HepG2 (cell line): Measurements from ENCODE around the gene NEAT1. TPM values are rescaled to one million over a fixed set of nuclear protein-coding genes. Genes with fewer than 3 reads are reported as not detected.

Experiments
- BHLHE40 ChIP-seq: IDR thresholded peaks from 2 replicates; pipeline ENCODE4 v1.6.1; 2011; ENCODE audit warnings: low read length, improper control_type of control experiment
- CC2D1A ChIP-seq: sonication (generic); formaldehyde crosslinking; IDR thresholded peaks from 2 replicates; pipeline ENCODE4 v1.8.1; 2023; ENCODE audit warnings: mild to moderate bottlenecking, missing genetic modification reagents
- HNF4G ChIP-seq, 2 experiments: sonication (generic) in 1 of 2; formaldehyde crosslinking in 1 of 2; IDR thresholded peaks; 2 replicates each; pipeline versions ENCODE4 v1.4.0 to v1.6.1; 2011 to 2020; ENCODE audit warnings: borderline replicate concordance in 2 of 2, low read depth in 2 of 2, mild to moderate bottlenecking in 2 of 2, low read length in 1 of 2, missing genetic modification reagents in 1 of 2, moderate library complexity in 1 of 2
- JUN ChIP-seq: sonication (generic); formaldehyde crosslinking; IDR thresholded peaks from 2 replicates; pipeline ENCODE4 v1.4.0; 2020; ENCODE audit warnings: mild to moderate bottlenecking, missing genetic modification reagents
- PHB2 ChIP-seq: fragments of 450-650 bp; IDR thresholded peaks from 2 replicates; pipeline ENCODE4 v1.6.1; 2018; ENCODE audit not compliant: partially characterized antibody
- PPARG ChIP-seq: conservative IDR thresholded peaks from 2 replicates; pipeline ENCODE4 v1.6.1; 2016; ENCODE audit warnings: missing biosample characterization, missing genetic modification reagents
- PRMT3 ChIP-seq: sonication (generic); formaldehyde crosslinking; IDR thresholded peaks from 2 replicates; pipeline ENCODE4 v1.8.1; 2022; ENCODE audit warnings: low read depth, mild to moderate bottlenecking, moderate library complexity, missing genetic modification reagents, borderline replicate concordance
- SP2 ChIP-seq: sonication (generic); formaldehyde crosslinking; IDR thresholded peaks from 2 replicates; pipeline ENCODE4 v1.5.1; 2020; ENCODE audit warnings: mild to moderate bottlenecking, missing genetic modification reagents
- ZNF644 ChIP-seq: IDR thresholded peaks from 2 replicates; pipeline ENCODE4 v1.6.1; 2016; ENCODE audit warnings: low read depth
- polyA plus RNA-seq, 8 experiments: library from polyadenylated mRNA; depleted of rRNA in 3 of 8; stranded (reverse) in 7 of 8; unstranded in 1 of 8; fragments of >200 nt; fragmentation: Illumina TruSeq in 4 of 8; extraction: Trizol in 4 of 8; gene quantifications; 2 replicates each; pipeline versions ENCODE4 v1.2.1 to v1.2.3, GENCODE V29; 2011 to 2016; ENCODE audit warnings: low read depth in 4 of 8, missing spikeins in 1 of 8, mixed read lengths in 1 of 8; ENCODE audit not compliant: insufficient read depth in 1 of 8
- total RNA-seq, 5 experiments: library from RNA; depleted of rRNA; stranded (reverse); fragments of >200 nt; fragmentation: Illumina TruSeq; extraction: Trizol; gene quantifications; 2 replicates each; pipeline ENCODE4 v1.2.3, GENCODE V29; 2016; ENCODE audit warnings: low read depth in 1 of 5
- TF ChIP-seq, protein P1 (sequence below): sonication (generic); formaldehyde crosslinking; IDR thresholded peaks from 2 replicates; pipeline ENCODE4 v1.4.0; 2020; ENCODE audit warnings: missing genetic modification reagents
- TF ChIP-seq, protein P2 (sequence below): sonication (generic); formaldehyde crosslinking; IDR thresholded peaks from 2 replicates; pipeline ENCODE4 v1.4.0; 2020; ENCODE audit warnings: missing genetic modification reagents, borderline replicate concordance
- TF ChIP-seq, protein P3 (sequence below): sonication (generic); formaldehyde crosslinking; IDR thresholded peaks from 2 replicates; pipeline ENCODE4 v1.4.0; 2020; ENCODE audit warnings: missing genetic modification reagents

The NEAT1 gene
- total and polyA plus RNA-seq, 2 of the 13 experiments (the other 11 are each of a cell fraction or from before 2014, with no cell fraction given): 20.5 to 41.2 TPM

DNA sequence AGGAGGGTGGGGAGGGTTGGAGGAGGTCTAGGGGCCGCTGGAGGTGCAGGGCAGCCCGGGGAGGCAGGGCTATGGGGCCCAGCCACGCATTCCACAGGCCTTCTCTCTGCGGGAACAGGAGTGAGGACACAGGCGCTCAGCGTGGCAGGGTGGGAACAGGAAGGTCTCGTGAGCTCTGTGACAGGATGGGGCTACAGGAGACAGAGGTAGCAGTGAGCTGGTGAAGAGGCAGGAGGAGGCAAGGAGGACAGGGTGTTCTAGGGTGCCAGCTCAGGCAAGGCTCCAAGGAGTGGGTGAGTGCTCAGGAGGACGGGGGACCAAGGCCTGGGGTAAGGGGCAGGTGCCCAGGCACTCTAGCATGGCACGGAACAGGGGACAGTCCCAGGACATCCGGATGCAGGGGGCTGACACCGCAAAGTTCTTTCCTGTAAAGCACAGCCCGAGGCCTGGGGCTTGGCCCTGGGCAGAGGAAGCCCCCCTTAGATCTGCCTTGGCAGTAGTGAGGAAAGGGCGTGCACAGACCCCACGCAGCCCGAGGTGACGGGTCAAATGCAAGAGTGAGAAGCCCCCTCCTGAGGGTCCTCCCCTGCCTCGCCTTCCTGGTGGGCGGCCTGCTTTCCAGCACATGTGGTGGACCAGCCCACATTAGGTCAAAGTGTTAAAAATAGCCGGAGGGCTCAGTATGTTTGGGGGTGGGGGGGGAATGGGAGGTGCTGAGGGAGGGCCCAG, 4.7 kb upstream of the NEAT1 start (continued):
- TF ChIP-seq, protein P1, sequence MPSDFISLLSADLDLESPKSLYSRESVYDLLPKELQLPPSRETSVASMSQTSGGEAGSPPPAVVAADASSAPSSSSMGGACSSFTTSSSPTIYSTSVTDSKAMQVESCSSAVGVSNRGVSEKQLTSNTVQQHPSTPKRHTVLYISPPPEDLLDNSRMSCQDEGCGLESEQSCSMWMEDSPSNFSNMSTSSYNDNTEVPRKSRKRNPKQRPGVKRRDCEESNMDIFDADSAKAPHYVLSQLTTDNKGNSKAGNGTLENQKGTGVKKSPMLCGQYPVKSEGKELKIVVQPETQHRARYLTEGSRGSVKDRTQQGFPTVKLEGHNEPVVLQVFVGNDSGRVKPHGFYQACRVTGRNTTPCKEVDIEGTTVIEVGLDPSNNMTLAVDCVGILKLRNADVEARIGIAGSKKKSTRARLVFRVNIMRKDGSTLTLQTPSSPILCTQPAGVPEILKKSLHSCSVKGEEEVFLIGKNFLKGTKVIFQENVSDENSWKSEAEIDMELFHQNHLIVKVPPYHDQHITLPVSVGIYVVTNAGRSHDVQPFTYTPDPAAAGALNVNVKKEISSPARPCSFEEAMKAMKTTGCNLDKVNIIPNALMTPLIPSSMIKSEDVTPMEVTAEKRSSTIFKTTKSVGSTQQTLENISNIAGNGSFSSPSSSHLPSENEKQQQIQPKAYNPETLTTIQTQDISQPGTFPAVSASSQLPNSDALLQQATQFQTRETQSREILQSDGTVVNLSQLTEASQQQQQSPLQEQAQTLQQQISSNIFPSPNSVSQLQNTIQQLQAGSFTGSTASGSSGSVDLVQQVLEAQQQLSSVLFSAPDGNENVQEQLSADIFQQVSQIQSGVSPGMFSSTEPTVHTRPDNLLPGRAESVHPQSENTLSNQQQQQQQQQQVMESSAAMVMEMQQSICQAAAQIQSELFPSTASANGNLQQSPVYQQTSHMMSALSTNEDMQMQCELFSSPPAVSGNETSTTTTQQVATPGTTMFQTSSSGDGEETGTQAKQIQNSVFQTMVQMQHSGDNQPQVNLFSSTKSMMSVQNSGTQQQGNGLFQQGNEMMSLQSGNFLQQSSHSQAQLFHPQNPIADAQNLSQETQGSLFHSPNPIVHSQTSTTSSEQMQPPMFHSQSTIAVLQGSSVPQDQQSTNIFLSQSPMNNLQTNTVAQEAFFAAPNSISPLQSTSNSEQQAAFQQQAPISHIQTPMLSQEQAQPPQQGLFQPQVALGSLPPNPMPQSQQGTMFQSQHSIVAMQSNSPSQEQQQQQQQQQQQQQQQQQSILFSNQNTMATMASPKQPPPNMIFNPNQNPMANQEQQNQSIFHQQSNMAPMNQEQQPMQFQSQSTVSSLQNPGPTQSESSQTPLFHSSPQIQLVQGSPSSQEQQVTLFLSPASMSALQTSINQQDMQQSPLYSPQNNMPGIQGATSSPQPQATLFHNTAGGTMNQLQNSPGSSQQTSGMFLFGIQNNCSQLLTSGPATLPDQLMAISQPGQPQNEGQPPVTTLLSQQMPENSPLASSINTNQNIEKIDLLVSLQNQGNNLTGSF: no peak
- TF ChIP-seq, protein P2, sequence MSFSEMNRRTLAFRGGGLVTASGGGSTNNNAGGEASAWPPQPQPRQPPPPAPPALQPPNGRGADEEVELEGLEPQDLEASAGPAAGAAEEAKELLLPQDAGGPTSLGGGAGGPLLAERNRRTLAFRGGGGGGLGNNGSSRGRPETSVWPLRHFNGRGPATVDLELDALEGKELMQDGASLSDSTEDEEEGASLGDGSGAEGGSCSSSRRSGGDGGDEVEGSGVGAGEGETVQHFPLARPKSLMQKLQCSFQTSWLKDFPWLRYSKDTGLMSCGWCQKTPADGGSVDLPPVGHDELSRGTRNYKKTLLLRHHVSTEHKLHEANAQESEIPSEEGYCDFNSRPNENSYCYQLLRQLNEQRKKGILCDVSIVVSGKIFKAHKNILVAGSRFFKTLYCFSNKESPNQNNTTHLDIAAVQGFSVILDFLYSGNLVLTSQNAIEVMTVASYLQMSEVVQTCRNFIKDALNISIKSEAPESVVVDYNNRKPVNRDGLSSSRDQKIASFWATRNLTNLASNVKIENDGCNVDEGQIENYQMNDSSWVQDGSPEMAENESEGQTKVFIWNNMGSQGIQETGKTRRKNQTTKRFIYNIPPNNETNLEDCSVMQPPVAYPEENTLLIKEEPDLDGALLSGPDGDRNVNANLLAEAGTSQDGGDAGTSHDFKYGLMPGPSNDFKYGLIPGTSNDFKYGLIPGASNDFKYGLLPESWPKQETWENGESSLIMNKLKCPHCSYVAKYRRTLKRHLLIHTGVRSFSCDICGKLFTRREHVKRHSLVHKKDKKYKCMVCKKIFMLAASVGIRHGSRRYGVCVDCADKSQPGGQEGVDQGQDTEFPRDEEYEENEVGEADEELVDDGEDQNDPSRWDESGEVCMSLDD (CRISPR knock-in tag): no peak
- TF ChIP-seq BHLHE40 (peak; percentile 59), JUN (CRISPR knock-in tag) (no peak), PHB2 (no peak), CC2D1A (CRISPR knock-in tag) (no peak), SP2 (CRISPR knock-in tag) (peak; percentile 16; the same call in 1 of the 2 replicates), PPARG (no peak), ZNF644 (CRISPR knock-in tag) (no peak), PRMT3 (CRISPR knock-in tag) (no peak), HNF4G (IDR thresholded peaks at IDR 0.05; ENCODE audit: borderline replicate concordance, low read depth, low read length) (no peak), HNF4G (CRISPR knock-in tag; IDR thresholded peaks at IDR 0.05; ENCODE audit: borderline replicate concordance, low read depth) (no peak)
- TF ChIP-seq, protein P3, sequence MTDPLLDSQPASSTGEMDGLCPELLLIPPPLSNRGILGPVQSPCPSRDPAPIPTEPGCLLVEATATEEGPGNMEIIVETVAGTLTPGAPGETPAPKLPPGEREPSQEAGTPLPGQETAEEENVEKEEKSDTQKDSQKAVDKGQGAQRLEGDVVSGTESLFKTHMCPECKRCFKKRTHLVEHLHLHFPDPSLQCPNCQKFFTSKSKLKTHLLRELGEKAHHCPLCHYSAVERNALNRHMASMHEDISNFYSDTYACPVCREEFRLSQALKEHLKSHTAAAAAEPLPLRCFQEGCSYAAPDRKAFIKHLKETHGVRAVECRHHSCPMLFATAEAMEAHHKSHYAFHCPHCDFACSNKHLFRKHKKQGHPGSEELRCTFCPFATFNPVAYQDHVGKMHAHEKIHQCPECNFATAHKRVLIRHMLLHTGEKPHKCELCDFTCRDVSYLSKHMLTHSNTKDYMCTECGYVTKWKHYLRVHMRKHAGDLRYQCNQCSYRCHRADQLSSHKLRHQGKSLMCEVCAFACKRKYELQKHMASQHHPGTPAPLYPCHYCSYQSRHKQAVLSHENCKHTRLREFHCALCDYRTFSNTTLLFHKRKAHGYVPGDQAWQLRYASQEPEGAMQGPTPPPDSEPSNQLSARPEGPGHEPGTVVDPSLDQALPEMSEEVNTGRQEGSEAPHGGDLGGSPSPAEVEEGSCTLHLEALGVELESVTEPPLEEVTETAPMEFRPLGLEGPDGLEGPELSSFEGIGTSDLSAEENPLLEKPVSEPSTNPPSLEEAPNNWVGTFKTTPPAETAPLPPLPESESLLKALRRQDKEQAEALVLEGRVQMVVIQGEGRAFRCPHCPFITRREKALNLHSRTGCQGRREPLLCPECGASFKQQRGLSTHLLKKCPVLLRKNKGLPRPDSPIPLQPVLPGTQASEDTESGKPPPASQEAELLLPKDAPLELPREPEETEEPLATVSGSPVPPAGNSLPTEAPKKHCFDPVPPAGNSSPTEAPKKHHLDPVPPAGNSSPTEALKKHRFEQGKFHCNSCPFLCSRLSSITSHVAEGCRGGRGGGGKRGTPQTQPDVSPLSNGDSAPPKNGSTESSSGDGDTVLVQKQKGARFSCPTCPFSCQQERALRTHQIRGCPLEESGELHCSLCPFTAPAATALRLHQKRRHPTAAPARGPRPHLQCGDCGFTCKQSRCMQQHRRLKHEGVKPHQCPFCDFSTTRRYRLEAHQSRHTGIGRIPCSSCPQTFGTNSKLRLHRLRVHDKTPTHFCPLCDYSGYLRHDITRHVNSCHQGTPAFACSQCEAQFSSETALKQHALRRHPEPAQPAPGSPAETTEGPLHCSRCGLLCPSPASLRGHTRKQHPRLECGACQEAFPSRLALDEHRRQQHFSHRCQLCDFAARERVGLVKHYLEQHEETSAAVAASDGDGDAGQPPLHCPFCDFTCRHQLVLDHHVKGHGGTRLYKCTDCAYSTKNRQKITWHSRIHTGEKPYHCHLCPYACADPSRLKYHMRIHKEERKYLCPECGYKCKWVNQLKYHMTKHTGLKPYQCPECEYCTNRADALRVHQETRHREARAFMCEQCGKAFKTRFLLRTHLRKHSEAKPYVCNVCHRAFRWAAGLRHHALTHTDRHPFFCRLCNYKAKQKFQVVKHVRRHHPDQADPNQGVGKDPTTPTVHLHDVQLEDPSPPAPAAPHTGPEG (CRISPR knock-in tag): no peak
